SJCRH30 (cell line): ENCODE data around the gene CCDC7. TPM values are rescaled to one million over a fixed set of nuclear protein-coding genes. Genes with fewer than 3 reads are reported as not detected.
"Not testable (repeated sequence)": the region's sequence is repeated elsewhere in the genome, so short reads cannot be mapped to it uniquely, and the experiment has no call there.

Source experiments
- DNase-seq, 2 experiments: peaks; one replicate each; pipeline ENCODE4 v3.0.0-alpha.2; 2015 to 2020
- H3K27ac ChIP-seq: fragments of 250-450 bp; sonication (Bioruptor Pico); 2 replicates; pipeline ENCODE4 v1.5.1; 2020; ENCODE audit warnings: mild to moderate bottlenecking, moderate library complexity
- H3K27me3 ChIP-seq: fragments of 250-450 bp; sonication (Bioruptor Pico); 2 replicates; pipeline ENCODE4 v1.5.1; 2020; ENCODE audit warnings: mild to moderate bottlenecking, moderate library complexity
- H3K36me3 ChIP-seq: fragments of 250-450 bp; sonication (Bioruptor Pico); 2 replicates; pipeline ENCODE4 v1.5.1; 2020; ENCODE audit warnings: mild to moderate bottlenecking, moderate library complexity
- H3K4me1 ChIP-seq: fragments of 250-450 bp; sonication (Bioruptor Pico); 2 replicates; pipeline ENCODE4 v1.5.1; 2020; ENCODE audit warnings: mild to moderate bottlenecking, moderate library complexity
- H3K4me3 ChIP-seq: fragments of 250-450 bp; sonication (Bioruptor Pico); 2 replicates; pipeline ENCODE4 v1.5.1; 2020; ENCODE audit warnings: mild to moderate bottlenecking, moderate library complexity
- H3K9me3 ChIP-seq: fragments of 250-450 bp; sonication (Bioruptor Pico); replicated peaks from 2 replicates; pipeline ENCODE4 v1.5.1; 2020; ENCODE audit warnings: mild to moderate bottlenecking, moderate library complexity
- total RNA-seq: library from RNA; depleted of rRNA; stranded (reverse); fragments of >200 nt; shearing (Covaris generic); gene quantifications from 2 replicates; pipeline ENCODE4 v1.2.3, GENCODE V29; 2014

Gene CCDC7
- total RNA-seq, 1 experiment from 2014 or later: 12.0 TPM

- H3K4me1 ChIP-seq: no peaks in the 10 kb centered on the region
- no peaks in the 10 kb centered on the region for H3K27me3 ChIP-seq
- H3K36me3 ChIP-seq: no peaks in the 10 kb centered on the region; the same call in 1 of the 2 replicates
- DNase-seq: no peak
- no peak overlapping the region for H3K4me3 ChIP-seq
- 0 out of 2 replicates have a peak, but pooled peaks cover 8% of the 10 kb centered on the region for H3K9me3 ChIP-seq
- H3K27ac ChIP-seq: no peak overlapping the region
Observed at GRCh38 chr10:32771217-32771616, 325.3 kb downstream of the CCDC7 start.

- no peak overlapping the region for H3K4me3 ChIP-seq
- DNase-seq: no peak
- no peaks in the 10 kb centered on the region for H3K4me1 ChIP-seq
- no peaks in the 10 kb centered on the region; the same call in 1 of the 2 replicates for H3K36me3 ChIP-seq
- no peak overlapping the region for H3K27ac ChIP-seq
- no peaks in the 10 kb centered on the region for H3K27me3 ChIP-seq
- 0 out of 2 replicates have a peak, but pooled peaks cover 8% of the 10 kb centered on the region for H3K9me3 ChIP-seq
Observed at GRCh38 chr10:32773105-32773504, 327.2 kb downstream of the CCDC7 start.

- no peaks in the 10 kb centered on the region for H3K9me3 ChIP-seq
- no peaks in the 10 kb centered on the region for H3K4me1 ChIP-seq
- H3K27ac ChIP-seq: no peak overlapping the region
- no peak overlapping the region for H3K4me3 ChIP-seq
- H3K36me3 ChIP-seq: no peaks in the 10 kb centered on the region
- no peak for DNase-seq
- H3K27me3 ChIP-seq: no peaks in the 10 kb centered on the region
Observed at GRCh38 chr10:32786968-32787367, 341.0 kb downstream of the CCDC7 start.

- H3K4me1 ChIP-seq: no peaks in the 10 kb centered on the region
- no peak overlapping the region for H3K4me3 ChIP-seq
- H3K27me3 ChIP-seq: no peaks in the 10 kb centered on the region
- H3K27ac ChIP-seq: no peak overlapping the region
- H3K9me3 ChIP-seq: no peaks in the 10 kb centered on the region
- no peak for DNase-seq
- H3K36me3 ChIP-seq: no peaks in the 10 kb centered on the region
Observed at GRCh38 chr10:32787690-32788284, 341.8 kb downstream of the CCDC7 start.

- Histone ChIP-seq H3K27me3 (no peaks in the 10 kb centered on the region), H3K27ac (no peak overlapping the region), H3K4me1 (no peaks in the 10 kb centered on the region), H3K4me3 (no peak overlapping the region), H3K9me3 (no peaks in the 10 kb centered on the region), H3K36me3 (no peaks in the 10 kb centered on the region)
- no peak for DNase-seq
Observed at GRCh38 chr10:32788359-32788758, 342.4 kb downstream of the CCDC7 start.

- DNase-seq: peak; percentile 42 to 57
- H3K27ac ChIP-seq: no peak overlapping the region
- H3K4me3 ChIP-seq: no peak overlapping the region
- H3K27me3 ChIP-seq: no peaks in the 10 kb centered on the region
- H3K36me3 ChIP-seq: no peaks in the 10 kb centered on the region
- H3K9me3 ChIP-seq: no peaks in the 10 kb centered on the region
- no peaks in the 10 kb centered on the region for H3K4me1 ChIP-seq
Observed at GRCh38 chr10:32790483-32790882, 344.5 kb downstream of the CCDC7 start.

GRCh38 chr10:32793033-32793432 is 347.1 kb downstream of the CCDC7 start:
- no peaks in the 10 kb centered on the region for H3K27me3 ChIP-seq
- H3K36me3 ChIP-seq: no peaks in the 10 kb centered on the region
- H3K9me3 ChIP-seq: no peaks in the 10 kb centered on the region
- DNase-seq: no peak
- no peaks in the 10 kb centered on the region for H3K4me1 ChIP-seq
- H3K27ac ChIP-seq: no peak overlapping the region
- no peak overlapping the region for H3K4me3 ChIP-seq

GRCh38 chr10:32795598-32796183 is 349.8 kb downstream of the CCDC7 start:
- Histone ChIP-seq H3K36me3 (no peaks in the 10 kb centered on the region), H3K9me3 (no peaks in the 10 kb centered on the region), H3K4me3 (no peak overlapping the region), H3K4me1 (no peaks in the 10 kb centered on the region), H3K27me3 (no peaks in the 10 kb centered on the region), H3K27ac (no peak overlapping the region)
- DNase-seq: peak; percentile 20 to 66

- not testable (repeated sequence) for H3K27me3 ChIP-seq, H3K4me3 ChIP-seq, H3K36me3 ChIP-seq, H3K4me1 ChIP-seq, H3K9me3 ChIP-seq, H3K27ac ChIP-seq
- DNase-seq: peak in 1 of 2 experiments; percentile 9
Observed at GRCh38 chr10:32797393-32797792, 351.5 kb downstream of the CCDC7 start.

- no peak overlapping the region for H3K27ac ChIP-seq
- H3K36me3 ChIP-seq: no peaks in the 10 kb centered on the region
- no peak overlapping the region for H3K4me3 ChIP-seq
- no peak for DNase-seq
- no peaks in the 10 kb centered on the region for H3K4me1 ChIP-seq
- no peaks in the 10 kb centered on the region for H3K9me3 ChIP-seq
- H3K27me3 ChIP-seq: no peaks in the 10 kb centered on the region
Observed at GRCh38 chr10:32846974-32847373, 401.0 kb downstream of the CCDC7 start.

GRCh38 chr10:32851301-32851700 is 405.4 kb downstream of the CCDC7 start:
- H3K27ac ChIP-seq: no peak overlapping the region
- H3K27me3 ChIP-seq: no peaks in the 10 kb centered on the region
- H3K36me3 ChIP-seq: no peaks in the 10 kb centered on the region
- DNase-seq: no peak
- H3K4me1 ChIP-seq: no peaks in the 10 kb centered on the region
- H3K4me3 ChIP-seq: no peak overlapping the region
- H3K9me3 ChIP-seq: no peaks in the 10 kb centered on the region

GRCh38 chr10:32854435-32854834 is 408.5 kb downstream of the CCDC7 start:
- Histone ChIP-seq H3K4me1 (no peaks in the 10 kb centered on the region), H3K27ac (no peak overlapping the region), H3K4me3 (no peak overlapping the region), H3K9me3 (peaks cover 3% of the 10 kb centered on the region; the same call in 1 of the 2 replicates), H3K36me3 (no peaks in the 10 kb centered on the region), H3K27me3 (no peaks in the 10 kb centered on the region)
- no peak for DNase-seq

- no peak for DNase-seq
- no peaks in the 10 kb centered on the region for H3K27me3 ChIP-seq
- no peak overlapping the region for H3K4me3 ChIP-seq
- H3K4me1 ChIP-seq: no peaks in the 10 kb centered on the region
- no peaks in the 10 kb centered on the region for H3K36me3 ChIP-seq
- H3K9me3 ChIP-seq: peaks cover 5% of the 10 kb centered on the region; the same call in 1 of the 2 replicates
- H3K27ac ChIP-seq: no peak overlapping the region
Observed at GRCh38 chr10:32865170-32865569, 419.2 kb downstream of the CCDC7 start.

GRCh38 chr10:32877915-32878314 is 432.0 kb downstream of the CCDC7 start:
- Histone ChIP-seq H3K27me3 (no peaks in the 10 kb centered on the region), H3K9me3 (no peaks in the 10 kb centered on the region; the same call in 1 of the 2 replicates), H3K4me3 (no peak overlapping the region), H3K27ac (no peak overlapping the region), H3K4me1 (peaks cover 13% of the 10 kb centered on the region), H3K36me3 (no peaks in the 10 kb centered on the region)
- DNase-seq: no peak

- H3K27me3 ChIP-seq: no peaks in the 10 kb centered on the region
- no peak overlapping the region for H3K4me3 ChIP-seq
- DNase-seq: no peak
Observed at GRCh38 chr10:32878646-32879045, 432.7 kb downstream of the CCDC7 start.

GRCh38 chr10:32882076-32882475 is 436.1 kb downstream of the CCDC7 start:
- H3K9me3 ChIP-seq: no peaks in the 10 kb centered on the region; the same call in 1 of the 2 replicates
- H3K27ac ChIP-seq: no peak overlapping the region
- H3K4me1 ChIP-seq: peaks cover 10% of the 10 kb centered on the region
- no peak overlapping the region for H3K4me3 ChIP-seq
- H3K27me3 ChIP-seq: no peaks in the 10 kb centered on the region
- H3K36me3 ChIP-seq: no peaks in the 10 kb centered on the region
- no peak for DNase-seq

More at GRCh38 chr10:32878646-32879045, 432.7 kb downstream of the CCDC7 start:
- H3K4me1 ChIP-seq: peaks cover 13% of the 10 kb centered on the region
- H3K27ac ChIP-seq: no peak overlapping the region
- H3K9me3 ChIP-seq: no peaks in the 10 kb centered on the region; the same call in 1 of the 2 replicates
- no peaks in the 10 kb centered on the region for H3K36me3 ChIP-seq
